A549 treated with Mapracorat at 1 μM for 4 hours (cell line): ENCODE data around the gene ZNF222. TPM values are rescaled to one million over a fixed set of nuclear protein-coding genes. Genes with fewer than 3 reads are reported as not detected.

Source experiments
- total RNA-seq: library from RNA; stranded (reverse); fragments of 200-300 nt; extraction: Qiagen RNA extraction; gene quantifications from 5 replicates; pipeline ENCODE4 v1.2.3, GENCODE V29; 2022

The ZNF222 gene
- total RNA-seq, result 2.6 to 5.0 TPM (median 3.8 TPM) in 5 replicates

GRCh38 chr19:44025217-44025936 lies at the start of gene ZNF222:
ZNF222 (plus strand) TSS chr19:44025379; CDS start chr19:44025437, 58 bp downstream.

GRCh38 chr19:43983912-43984686 lies 41.1 kb upstream of the ZNF222 start, which contains the start of gene ZNF155:
ZNF155 (plus strand) TSS chr19:43984188; CDS start chr19:43988544, 4,356 bp downstream.

GRCh38 chr19:44002566-44003460 lies 22.4 kb upstream of the ZNF222 start, which contains the start of gene ZNF230:
ZNF230 (plus strand) TSS chr19:44002957; CDS start chr19:44007079, 4,122 bp downstream.

GRCh38 chr19:44051650-44052402 lies 26.6 kb downstream of the ZNF222 start, which contains the start of gene ZNF223:
ZNF223 (plus strand) TSS chr19:44052036; CDS start chr19:44055177, 3,141 bp downstream.

GRCh38 chr19:44071824-44072542 lies 46.8 kb downstream of the ZNF222 start, which contains the start of gene ZNF284:
ZNF284 (plus strand) TSS chr19:44072159; CDS start chr19:44076390, 4,231 bp downstream.

Other genes starting within 250 kb of the ZNF222 start
- 41.5 to 61.0 TPM (median 58.5 TPM) in 5 replicates for gene KCNN4, start 244.4 kb upstream of the ZNF222 start, total RNA-seq
- 0.20 to 0.41 TPM (median 0.25 TPM) in 5 replicates for gene LYPD5, start 222.9 kb upstream of the ZNF222 start, total RNA-seq
- gene ZNF283, start 198.1 kb upstream of the ZNF222 start, total RNA-seq, result 3.3 to 6.1 TPM (median 4.5 TPM) in 5 replicates
- gene ZNF404, start 141.4 kb upstream of the ZNF222 start, total RNA-seq, result 0.16 to 0.42 TPM (median 0.23 TPM) in 5 replicates
- gene ZNF45, start 90.1 kb upstream of the ZNF222 start, total RNA-seq, result 9.7 to 11.6 TPM (median 9.9 TPM) in 5 replicates
- gene ZNF221, start 74.2 kb upstream of the ZNF222 start, total RNA-seq, result 0.30 to 0.74 TPM (median 0.59 TPM) in 5 replicates
- 2.3 to 4.3 TPM (median 3.3 TPM) in 5 replicates for gene ZNF155, start 41.2 kb upstream of the ZNF222 start, total RNA-seq
- 2.3 to 3.2 TPM (median 2.5 TPM) in 5 replicates for gene ZNF230, start 22.4 kb upstream of the ZNF222 start, total RNA-seq
- 1.6 to 4.0 TPM (median 3.2 TPM) in 5 replicates for gene ZNF223, start 26.7 kb downstream of the ZNF222 start, total RNA-seq
- gene ZNF284, start 46.8 kb downstream of the ZNF222 start, total RNA-seq, result 0.23 to 0.58 TPM (median 0.36 TPM) in 5 replicates
- 8.0 to 10.9 TPM (median 9.9 TPM) in 5 replicates for gene ZNF224, start 69.0 kb downstream of the ZNF222 start, total RNA-seq
- gene ZNF225, start 88.0 kb downstream of the ZNF222 start, total RNA-seq, result 2.5 to 4.1 TPM (median 2.7 TPM) in 5 replicates
- gene ZNF234, start 116.2 kb downstream of the ZNF222 start, total RNA-seq, result 1.9 to 2.6 TPM (median 2.1 TPM) in 5 replicates
- gene ZNF226, start 139.7 kb downstream of the ZNF222 start, total RNA-seq, result 17.1 to 22.3 TPM (median 21.6 TPM) in 5 replicates
- 8.1 to 11.9 TPM (median 10.9 TPM) in 5 replicates for gene ZNF227, start 187.2 kb downstream of the ZNF222 start, total RNA-seq
- gene ZNF233, start 234.5 kb downstream of the ZNF222 start, total RNA-seq, result 0.41 to 0.73 TPM (median 0.65 TPM) in 5 replicates